HG03103 (cell line): ENCODE measurements around the gene TMC6.

Experiments used
- ATAC-seq: cut with Tn5 transposase; IDR thresholded peaks from one replicate; pipeline ENCODE4 v1.9.1; 2021; ENCODE audit warnings: low read depth; ENCODE audit not compliant: unreplicated experiment

The TMC6 gene

DNA sequence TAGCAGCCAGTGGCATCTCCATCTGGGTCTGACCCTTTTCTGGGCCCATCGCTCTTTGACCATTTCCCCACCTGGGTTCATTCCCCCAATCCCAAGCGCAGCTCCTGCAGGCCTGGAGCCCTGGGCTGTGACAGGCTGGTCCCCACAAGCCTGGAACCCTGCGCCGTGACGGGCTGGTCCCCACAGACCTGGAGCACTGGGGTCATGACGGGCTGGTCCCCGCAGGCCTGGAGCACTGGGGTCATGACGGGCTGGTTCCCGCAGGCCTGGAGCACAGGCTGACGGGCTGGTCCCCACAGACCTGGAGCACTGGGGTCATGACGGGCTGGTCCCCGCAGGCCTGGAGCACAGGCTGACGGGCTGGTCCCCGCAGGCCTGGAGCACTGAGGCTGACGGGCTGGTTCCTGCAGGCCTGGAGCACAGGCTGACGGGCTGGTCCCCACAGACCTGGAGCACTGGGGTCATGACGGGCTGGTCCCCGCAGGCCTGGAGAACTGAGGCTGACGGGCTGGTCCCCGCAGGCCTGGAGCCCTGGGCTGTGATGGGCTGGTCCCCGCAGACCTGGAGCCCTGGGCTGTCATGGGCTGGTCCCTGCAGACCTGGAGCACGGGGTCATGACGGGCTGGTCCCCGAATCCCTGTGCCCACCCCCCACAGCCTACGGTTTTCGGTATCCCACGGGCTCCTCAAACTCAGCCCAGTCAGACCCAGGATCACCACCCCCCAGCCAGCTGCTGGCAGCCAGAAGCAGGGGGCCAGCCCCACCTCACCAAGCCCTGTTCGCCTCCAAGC, 16.6 kb downstream of the TMC6 start:
- ATAC-seq, result no peak

DNA sequence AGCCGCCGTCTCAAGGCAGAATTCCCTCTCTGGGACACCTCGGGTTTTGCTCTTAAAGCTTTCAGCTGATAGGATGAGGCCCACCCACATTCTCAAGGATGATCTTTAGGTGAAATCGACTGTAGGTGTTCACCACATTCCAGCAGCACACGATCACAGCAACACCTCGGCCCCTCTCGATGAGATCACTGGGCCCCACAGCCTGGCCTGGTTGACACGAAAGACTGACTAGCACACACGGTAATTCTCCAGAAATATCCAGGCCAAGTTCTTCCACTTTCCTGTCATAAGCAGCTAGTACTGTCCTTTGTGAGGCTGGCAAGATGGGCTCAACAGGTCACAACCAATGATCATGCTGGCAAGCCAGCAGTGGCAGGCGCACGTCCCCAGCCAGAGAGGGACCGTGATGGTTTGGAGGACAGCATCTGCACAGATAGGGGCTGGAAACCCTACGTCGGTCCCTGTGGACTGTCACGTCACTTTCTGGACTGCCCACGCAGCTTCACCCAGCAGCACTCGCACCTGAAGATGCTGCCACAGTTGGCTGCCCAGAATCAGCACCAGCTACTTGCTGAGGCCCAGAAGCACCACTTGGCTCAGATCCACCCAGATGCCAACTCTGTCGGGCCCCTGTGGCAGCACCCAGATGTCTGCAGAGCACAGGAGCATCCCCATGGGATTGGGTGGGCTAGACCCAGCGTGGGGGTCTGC, 17.4 kb downstream of the TMC6 start:
- no peak for ATAC-seq

DNA sequence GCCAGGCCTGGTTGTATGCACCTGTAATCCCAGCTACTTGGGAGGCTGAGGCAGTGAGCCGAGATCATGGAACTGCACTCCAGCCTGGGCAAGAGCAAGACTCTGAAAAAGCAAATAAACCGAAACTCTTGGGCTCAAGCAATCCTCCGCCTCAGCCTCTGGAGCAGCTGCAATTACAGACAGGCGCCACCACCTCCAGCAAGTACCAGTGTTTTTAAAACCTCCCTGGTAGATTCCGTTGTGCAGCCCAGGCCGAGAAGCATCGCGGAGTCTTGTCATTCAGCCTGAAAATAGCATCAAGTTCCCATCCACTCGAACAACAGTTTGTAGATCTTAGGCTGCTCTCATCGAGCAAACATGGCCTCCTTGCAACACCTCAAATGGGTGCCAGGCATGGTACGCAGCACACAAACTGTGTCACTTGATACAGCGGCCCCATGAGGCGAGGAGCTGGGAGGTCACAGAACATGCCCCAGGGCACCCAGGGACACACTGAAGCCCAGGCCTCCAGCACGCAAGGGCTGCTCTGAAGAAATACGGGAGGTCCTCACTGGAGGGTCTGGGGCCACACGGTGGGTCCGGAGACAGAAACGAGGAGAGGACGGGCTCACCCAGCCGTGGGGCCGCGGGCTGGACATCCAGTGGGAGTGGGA, 18.1 kb downstream of the TMC6 start:
- no peak for ATAC-seq

DNA sequence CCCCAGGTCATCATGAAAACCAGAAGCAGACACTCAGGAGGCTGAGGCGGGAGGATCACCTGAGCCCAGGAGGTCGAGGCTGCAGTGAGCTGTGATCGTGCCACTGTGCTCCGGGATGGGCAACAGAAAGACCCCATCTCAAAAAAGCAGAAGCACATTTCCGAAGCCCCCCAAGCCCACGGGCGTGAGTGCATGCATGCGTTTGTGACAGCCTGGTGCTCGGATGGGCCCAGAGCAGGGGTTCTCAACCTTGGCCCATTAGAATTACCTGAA, 19.1 kb downstream of the TMC6 start:
- no peak for ATAC-seq

DNA sequence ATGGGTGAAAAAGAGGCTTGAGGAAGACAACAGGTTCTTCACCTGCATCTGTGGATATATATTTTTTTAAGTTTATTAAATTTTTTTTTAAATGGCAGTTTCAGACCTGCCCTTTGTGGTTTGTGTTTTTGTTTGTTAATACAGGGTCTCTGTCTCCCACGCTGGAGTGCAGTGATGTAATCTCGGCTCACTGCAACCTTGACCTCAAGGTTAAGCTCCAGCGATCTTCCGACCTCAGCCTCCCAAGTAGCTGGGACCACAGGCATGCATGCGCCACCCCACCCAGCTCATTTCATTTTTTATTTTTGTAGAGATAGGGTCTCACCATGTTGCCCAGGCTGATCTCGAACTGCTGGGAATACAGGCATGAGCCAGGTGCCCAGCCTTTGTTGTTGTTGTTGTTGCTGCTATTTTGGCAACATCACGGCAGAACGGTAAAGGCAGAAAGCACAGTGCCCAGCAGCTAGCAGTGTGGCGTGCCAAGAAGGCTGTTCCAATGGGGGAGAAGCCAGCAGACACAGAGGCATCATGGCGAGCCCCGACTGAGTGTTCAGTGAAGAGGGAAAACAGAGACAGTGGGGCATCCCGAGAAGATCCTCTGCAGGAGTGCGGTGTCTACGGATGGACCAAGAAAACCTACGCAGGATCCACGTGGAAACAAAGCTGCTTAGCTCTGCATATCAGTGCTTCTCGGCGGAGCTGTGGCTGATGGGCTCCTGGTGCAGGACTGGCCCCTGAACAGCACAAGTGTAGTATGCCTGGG, 19.6 kb downstream of the TMC6 start:
- no peak for ATAC-seq

DNA sequence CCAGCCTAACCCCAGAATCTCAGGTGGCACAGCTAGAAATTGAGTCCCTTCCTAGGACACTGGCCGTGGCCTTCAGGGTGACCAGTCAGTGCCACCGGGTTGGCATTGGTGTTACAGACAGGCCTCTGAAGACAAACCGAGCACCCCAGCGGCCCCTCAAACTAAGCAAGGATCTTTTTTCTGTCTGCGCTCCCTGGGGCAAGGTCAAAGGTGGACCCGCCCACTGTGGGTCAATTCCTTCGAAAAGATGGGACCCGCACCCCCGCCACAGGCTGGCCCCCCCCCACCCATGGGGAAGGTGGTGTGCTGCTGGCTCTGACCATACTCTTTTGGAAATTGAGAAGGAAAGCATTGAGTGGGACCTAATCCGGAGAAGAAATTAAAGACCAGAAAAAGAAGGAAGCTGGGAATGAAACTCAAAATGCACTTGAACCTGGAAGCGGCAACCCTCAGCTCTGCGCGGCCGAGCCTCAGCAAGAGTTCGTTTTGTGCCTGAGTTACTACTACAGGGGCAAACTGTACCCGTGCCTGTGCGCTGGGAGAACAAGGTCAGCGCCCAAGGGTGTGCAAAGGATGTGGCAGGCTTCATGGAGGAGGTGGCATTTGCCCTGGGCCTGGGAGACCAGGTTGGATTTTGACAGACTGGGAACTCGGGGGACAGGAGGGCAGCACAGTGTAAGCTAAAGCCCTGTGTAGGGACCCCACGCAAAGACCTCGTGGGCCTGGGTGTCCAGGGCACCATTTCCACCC, 20.4 kb downstream of the TMC6 start:
- no peak for ATAC-seq

DNA sequence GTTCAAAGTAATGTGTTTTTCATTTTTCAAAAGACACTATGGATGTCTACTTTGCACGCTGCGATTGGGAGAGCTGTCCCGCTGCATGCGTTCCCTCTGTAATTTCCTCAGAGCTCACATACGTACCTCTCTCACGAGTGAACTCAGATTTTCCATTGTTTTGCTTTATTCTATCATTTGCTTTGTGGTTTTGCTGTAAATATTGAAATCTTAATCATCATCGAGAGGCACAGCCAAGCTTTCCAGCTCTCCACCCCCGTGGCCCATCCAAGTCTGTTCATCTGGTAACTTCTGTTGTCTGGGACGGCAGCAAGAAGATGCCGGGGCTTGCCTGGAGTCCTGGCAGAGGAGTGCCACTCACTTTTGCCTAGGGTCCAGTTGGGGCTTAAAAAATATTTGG, 21.1 kb downstream of the TMC6 start:
- ATAC-seq, result no peak

DNA sequence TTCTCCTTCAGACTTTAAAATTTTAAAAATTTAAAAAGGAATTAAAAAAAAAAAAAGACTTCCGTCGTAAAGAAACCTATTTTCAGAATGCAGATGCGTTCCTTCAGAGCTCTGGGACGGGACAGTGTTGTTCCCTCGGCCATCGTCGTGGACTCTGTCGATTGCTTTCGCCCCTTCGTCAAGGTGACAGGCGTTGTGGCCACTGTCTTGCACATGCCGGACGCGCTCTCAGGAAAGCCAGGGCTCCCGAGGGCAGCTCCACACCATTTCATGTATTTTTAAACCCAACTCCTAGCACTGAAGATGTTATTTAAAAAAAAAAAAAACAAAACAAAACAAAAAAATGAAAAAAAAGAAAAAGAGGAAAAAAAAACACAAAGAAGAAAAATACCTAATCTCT, 22.3 kb downstream of the TMC6 start:
- ATAC-seq, result no peak

DNA sequence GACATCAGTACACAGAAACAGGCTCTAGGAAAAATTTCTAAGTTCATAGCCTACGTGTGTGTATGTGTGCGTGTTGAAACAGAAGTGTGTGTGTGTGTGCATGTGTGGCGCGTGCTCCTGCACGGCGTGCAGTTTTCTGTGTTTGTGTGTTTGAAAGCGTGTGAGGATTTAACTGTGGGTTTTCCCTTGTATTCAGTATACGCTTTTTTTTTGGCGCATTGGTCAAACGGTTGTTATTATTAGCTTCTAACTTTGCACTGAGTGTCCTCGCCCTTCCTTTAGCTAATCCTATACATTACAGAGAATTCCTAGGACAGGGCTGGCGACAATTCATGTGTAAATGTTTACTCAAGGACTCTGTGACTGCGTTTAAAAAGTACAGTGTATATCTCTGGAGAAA, 23.0 kb downstream of the TMC6 start:
- ATAC-seq, result no peak

DNA sequence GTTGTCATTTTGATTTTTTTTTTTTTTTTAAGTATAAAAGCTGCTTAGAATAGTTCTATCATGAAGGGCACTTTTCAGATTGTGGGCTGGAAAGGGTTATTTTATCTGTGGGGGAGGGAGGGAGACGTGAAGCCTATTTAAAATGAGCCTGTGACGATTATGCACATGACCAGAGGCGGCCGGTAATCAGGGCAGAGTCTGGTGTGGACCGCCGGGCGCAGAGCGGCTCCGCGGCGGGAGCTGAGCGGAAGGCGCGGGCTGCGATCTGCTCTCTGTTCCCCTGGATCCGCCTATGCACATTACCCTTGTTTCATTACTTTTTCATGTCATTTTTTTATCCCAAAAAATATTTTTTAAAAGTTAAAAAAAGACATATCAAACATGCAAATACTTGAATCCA, 23.5 kb downstream of the TMC6 start:
- ATAC-seq, result no peak

DNA sequence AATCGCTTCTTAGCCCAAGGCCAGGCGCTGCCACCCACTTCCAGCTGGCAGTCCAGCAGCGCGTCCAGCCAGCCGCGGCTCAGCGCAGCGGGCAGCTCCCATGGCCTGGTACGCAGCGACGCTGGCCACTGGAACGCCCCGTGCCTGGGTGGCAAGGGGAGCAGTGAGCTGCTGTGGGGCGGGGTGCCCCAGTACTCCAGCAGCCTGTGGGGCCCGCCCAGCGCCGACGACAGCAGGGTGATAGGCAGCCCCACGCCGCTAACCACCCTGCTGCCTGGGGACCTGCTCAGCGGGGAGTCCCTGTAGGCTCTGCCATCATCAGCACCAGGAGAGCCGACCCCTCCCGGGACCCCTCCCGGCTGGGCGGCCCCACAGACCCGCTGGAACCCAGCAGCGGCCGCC, 24.0 kb downstream of the TMC6 start:
- no peak for ATAC-seq

DNA sequence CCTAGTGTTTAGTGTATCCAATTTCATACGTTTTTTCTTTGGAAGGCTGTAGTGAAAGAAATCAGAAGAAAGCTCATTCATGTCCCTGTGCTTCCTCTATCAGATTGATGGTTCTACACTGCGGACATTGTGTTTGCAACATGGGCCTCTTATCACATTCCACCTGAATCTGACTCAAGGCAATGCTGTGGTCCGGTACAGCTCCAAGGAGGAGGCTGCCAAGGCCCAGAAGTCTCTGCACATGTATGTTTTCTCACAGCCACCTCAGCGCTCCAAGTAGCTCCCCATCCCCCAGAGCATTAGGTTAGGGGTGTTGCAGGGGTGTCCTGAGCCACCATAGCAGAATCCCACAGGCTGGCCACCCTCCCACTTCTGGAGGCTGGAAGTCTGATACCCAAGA, 25.2 kb downstream of the TMC6 start:
- no peak for ATAC-seq

DNA sequence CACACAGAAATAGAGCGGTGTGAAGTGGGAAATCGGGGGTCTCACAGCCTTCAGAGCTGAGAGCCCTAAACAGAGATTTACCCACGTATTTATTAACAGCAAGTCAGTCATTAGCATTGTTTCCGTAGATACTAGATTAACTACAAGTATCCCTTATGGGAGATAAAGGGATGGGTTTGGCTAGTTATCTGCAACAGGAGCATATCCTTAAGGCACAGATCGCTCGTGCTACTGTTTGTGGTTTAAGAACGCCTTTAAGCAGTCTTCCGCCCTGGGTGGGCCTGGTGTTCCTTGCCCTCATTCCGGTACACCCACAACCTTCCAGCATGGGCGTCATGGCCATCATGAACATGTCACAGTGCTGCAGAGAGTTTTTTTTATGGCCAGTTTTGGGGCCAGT, 27.0 kb downstream of the TMC6 start:
- no peak for ATAC-seq

DNA sequence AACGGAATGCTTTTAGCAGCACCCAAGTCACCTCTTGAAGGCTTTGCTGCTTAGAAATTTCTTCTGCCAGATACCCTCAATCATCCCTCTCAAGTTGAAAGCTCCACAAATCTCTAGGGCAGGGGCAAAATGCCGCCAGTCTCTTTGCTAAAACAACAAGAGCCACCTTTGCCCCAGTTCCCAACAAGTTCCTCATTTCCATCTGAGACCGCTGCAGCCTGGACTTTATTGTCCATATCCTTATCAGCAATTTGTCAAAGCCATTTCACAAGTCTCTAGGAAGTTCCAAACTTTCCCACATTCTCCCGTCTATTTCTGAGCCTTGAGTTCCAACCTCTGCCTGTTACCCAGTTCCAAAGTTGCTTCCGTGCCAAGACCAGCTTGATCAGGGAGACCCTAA, 27.4 kb downstream of the TMC6 start:
- ATAC-seq, result no peak

DNA sequence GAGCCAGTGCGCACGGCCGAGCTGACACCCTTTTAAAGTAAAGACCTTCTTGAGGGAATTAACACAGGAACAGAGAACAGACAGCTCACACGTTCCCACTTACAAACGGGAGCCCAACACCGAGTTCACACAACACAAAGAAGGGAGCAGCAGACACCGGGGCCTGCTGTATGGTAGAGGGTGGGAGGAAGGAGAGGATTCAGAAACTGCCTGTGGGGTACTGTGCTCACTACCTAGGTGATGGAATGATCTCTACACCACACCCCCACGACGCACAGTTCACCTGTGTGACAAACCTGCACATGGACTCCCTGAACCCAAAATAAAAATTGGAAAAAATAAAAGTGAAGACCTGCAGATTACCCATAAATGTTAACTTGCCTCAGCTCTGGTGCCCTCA, 32.5 kb downstream of the TMC6 start:
- ATAC-seq, result no peak

DNA sequence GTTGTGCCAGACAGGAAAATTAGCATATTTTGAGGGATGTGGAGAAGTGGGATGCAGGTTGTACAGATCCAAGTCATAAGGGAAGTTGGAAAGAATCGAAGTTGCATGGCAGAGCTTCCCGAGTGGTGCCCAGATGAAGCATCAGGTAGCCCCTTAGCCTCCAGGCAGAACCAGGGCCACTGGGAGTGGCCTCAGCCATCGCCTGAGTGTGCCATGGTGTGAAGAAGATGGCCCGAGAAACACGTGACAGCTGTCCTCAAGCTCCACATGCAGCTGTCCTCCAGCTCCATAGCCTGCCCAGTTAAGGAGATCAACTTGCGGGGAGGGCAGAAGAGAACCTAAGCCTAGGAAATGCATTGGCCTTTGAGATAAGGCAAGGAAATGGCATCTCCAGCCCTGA, 33.5 kb downstream of the TMC6 start:
- ATAC-seq, result no peak

DNA sequence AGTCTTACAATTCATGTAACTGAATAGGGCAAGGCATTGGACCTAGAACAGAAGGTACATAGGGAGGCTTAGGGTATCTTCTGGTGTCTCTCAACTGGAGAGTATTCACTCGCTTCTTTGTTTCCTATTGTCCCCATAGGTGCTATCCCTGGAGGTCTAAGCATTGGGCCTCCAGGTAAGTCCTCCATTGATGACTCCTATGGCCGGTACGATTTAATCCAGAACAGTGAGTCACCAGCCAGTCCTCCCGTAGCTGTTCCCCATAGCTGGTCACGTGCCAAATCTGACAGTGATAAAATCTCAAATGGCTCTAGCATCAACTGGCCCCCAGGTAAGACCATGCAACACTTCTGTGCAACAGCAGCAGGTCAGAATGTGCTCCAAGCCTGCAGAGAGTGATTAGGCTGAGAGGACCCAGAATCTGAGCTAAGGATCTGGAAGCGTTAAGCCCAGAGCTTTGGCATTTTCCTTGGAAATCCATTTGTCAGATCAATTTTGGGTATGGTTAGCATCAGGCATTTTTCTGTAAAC, 35.7 kb downstream of the TMC6 start:
- no peak for ATAC-seq

DNA sequence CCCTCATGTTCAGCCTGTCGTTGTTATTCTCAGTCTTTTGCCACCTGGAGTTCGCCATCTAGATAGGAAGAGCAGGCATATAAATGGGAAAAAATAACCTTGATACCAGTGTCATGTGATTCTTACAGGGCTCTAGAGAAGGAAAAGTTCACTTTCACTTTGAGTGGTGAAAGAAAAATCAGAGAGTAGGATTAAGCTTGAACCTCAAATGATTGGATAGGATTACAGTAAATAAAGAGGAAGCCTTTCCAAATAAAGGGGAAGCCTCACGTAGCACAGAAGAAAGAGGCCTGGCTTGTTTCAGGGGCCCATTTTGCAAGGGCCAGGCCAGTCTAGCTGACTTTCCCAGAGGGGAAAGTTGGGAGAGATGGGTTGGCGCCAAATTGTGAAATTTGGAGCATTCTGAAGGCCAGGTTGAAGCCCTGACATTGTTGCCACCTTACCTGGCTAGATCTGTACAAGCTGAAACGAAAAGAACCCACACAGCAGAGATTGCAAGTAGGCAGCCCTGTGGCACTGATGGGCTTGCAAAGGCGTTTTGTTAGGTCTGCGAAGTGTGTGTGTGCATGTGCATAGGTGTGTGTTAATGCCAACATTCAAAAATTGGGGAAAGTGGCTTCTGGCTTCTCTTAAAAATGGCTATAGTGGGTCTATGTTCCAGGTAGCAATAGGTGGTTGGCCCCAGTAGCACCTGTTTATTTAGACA, 38.8 kb downstream of the TMC6 start:
- no peak for ATAC-seq

DNA sequence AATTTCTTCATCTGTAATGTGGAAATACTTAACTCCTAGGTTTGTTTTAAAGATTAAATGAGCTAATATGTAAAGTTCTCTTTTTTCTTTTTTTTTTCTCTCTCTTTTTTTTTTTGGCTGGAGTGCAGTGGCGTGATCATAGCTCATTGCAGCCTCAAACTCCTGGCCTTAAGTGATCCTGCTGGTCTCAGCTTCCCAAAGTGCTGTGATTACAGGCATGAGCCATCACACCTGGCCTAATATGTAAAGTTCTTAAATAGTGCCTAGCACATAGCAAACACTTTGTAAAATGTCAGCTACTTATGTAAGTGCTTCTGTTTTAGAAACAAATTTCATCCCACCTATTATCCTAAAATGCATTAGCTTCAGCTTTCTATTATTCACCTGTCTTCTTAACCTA, 40.0 kb downstream of the TMC6 start:
- ATAC-seq, result no peak

DNA sequence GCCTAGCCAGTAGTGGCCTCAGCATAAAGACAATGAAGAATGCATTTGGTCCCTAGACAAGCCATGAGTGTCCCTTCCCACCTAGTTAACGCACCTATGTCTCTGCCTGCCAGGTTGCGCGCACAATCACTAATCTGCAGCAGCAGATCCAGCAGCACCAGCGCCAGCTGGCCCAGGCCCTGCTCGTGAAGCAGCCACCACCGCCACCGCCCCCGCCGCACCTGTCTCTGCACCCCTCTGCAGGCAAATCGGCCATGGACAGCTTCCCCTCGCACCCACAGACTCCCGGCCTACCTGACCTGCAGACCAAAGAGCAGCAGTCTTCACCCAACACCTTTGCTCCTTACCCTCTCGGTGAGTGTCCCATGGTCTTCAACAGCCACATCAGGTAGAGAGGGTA, 41.8 kb downstream of the TMC6 start:
- no peak for ATAC-seq
